HG02938 (cell line): ENCODE data around the gene CLIC5.

ENCODE experiments used
- ATAC-seq: cut with Tn5 transposase; IDR thresholded peaks from one replicate; pipeline ENCODE4 v1.9.1; 2021; ENCODE audit warnings: mild to moderate bottlenecking, moderate library complexity; ENCODE audit not compliant: unreplicated experiment

Gene CLIC5

DNA sequence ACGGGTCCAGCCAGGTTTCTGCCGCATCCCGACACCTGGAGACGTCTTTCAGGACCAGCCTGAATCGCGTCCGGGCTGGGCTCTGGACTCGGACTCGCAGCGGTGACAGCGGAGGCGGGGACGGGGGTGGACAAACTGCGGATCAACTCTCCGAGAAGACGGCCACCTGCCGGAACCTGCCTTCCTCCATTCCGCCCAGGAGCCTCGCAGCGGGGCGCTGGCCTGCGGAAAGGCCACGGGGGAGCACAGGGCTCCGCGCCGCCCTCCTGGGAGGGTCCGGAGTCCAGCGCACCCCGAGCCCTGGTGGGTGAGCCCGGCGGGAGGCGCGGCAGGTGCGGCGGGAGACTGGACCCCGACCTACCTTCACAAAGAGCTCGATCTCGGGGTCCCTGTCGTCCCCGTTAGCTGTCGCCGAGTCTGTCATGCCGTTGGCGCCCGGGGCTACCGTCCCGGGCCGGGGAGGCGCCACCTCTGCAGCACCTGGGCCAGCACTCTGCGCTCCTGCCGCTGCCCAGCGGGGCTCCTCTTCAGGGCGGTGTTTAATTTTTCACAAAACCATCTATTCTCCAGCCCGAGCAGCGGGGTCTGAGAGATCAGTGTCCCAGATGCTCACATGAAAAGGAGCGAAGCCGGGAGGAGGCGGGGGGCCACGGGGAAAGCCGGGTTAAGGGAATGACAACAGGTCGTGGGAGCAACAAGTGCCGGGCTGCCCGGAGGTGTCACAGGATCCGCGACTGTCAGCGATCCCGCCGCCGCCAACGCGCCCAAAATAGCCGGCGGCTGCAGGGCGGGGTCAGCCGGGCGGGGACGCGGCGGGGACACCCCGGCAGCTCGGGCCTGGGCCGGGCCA, at the start of gene CLIC5:
Gene CLIC5, minus strand, starts transcription at position 742 of the 850 bp plus-strand sequence. Its CDS starts 318 bp downstream, at position 424.
- ATAC-seq: no peak

DNA sequence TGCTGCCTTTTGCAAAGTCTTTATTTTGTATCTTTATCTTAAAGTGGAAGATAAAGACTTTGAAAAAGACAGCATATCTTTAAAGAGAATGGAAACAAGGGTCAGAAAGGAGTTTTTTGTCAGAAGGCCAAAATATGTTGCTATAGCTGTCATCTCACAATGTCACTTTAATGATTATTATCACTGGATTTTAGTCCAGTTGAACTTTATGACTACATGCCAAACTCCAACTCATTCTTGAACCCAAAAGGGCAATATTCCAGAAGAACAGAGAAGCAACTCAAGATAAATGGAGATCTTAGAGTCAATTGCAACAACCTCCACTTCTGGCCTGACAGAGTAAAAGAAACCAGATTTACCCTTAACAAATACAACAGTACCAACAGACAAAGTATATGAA, 47.3 kb upstream of the CLIC5 start:
- ATAC-seq: no peak

DNA sequence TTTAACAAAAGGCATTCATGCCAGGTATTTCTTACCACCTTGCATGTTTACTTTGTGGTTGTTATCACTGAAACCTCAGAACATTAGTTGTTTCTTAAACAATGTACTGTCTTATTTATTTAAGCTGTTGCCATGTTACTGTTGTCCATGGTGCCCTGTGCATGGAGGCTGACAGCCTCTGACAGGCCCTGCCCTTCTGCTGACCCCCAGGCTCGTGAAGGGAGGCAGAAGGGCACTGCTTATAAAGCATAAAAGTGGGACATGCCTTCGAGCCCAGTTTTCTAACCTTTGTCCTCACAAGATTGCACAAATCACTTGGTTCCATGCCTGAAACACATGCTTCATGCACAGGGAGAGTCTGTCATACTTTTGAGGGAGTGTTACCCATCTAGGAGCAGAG, 46.7 kb upstream of the CLIC5 start:
- ATAC-seq: no peak

DNA sequence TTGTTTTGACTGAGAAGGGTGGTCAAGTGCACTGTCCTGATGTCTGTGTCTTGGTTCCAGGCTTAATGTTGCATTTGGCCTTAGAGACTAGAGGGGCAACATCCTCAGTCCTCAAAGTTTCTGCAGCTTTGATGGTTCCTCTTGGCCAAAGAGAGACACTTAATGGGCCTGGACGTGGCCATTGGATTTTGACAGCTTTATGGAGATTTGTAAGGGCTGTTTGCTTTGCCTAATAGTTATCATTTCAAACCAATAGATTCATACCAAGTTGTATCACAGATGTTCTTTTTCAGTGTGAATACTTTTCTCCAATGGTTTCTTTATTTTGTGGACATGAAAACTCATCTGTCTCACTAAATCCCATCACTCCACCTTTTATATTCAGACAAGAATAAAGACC, 45.8 kb upstream of the CLIC5 start:
- no peak for ATAC-seq

DNA sequence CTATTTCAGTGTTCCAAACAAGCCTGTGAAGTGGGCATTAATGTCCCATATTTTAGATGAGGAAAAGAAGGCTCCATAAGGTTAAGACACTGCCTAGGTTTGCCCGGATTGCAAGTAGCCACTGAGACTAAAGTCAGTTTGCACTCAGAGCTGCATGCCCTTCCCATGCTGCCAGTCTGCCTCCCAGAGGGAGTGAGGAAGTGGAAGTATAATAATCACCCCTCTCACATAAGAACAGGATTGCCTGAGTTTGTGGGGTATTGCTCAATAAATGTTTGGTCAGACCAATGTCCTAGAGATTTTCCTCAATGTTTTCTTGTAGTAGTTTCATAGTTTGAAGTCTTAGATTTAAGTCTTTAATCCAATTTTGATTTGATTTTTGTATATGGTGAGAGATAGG, 43.9 kb upstream of the CLIC5 start:
- ATAC-seq: no peak

DNA sequence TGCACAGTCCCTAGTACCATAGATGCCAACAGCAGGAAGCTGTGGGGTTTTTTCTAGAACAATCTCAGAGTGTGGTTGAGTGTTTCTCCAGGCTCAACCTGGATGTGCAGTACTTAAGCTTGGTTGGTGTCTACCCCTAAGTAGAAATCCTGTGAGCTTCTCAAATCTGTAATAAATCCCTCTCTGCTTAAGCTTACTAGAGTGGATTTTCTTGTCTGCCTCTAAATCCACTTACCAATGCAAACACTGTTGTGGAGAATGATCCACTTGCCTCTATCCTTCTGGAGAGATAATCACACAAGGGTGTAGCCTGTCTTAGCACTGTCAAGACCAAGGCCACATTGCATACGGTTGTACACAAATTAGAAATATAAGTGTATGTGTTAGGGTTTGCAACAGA, 43.3 kb upstream of the CLIC5 start:
- no peak for ATAC-seq

DNA sequence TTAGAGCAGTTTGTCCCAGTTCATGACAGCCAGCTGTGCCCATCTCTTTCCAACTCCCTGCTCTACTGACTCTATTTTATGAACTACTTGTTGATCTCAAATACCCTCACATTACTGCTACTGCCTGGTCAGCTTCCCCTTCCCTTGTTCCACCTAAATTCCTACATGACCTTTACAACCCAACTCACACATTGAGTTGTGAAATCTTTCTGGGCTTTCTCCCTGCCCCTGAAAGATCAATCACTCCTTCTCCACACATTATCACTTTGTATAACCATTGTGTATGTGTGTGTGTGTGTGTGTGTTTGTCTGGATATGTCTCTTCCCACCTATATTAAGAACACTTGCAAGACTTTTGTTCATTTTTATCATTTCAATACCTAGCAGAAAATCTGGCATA, 42.1 kb upstream of the CLIC5 start:
- no peak for ATAC-seq

DNA sequence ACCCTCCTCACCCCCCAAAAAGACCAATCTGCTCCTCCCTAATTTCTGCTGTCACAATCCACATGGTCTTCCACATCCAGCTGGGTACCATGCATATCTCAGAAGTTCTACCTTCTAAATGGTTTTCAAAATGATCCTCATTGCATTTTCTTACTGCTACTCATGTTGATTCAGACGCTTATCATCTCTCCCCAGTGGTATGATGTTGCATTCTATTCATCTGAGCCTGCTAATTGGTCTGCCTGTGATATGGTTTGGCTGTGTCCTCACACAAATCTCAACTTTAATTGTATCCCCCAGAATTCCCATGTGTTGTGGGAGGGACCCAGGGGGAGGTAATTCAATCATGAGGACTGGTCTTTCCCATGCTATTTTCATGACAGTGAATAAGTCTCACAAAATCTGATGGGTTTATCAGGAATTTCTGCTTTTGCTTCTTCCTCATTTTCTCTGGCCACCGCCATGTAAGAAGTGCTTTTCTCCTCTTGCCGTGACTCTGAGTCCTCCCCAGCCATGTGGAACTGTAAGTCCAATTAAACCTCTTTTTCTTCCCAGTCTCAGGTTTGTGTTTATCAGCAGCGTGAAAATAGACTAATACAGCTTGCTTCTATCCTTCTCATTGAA, 41.4 kb upstream of the CLIC5 start:
- no peak for ATAC-seq

DNA sequence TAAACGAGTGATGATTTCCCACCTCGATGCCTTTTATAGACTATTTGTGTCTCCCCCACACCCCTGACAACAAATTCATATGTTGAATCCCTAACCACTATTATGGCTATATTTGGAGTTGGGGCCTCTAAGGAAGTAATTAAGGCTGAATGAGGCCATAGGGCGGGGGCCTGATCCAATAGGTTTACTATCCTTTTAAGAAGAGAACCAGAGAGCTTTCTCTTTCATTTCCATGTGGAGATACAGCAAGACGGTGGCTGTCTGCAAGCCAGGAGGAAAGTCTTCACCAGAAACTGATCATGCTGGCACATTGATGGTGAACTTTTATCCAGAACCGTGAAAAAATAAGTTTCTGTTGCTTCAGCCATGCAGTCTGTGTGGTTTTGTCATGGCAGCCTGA, 38.9 kb upstream of the CLIC5 start:
- no peak for ATAC-seq

DNA sequence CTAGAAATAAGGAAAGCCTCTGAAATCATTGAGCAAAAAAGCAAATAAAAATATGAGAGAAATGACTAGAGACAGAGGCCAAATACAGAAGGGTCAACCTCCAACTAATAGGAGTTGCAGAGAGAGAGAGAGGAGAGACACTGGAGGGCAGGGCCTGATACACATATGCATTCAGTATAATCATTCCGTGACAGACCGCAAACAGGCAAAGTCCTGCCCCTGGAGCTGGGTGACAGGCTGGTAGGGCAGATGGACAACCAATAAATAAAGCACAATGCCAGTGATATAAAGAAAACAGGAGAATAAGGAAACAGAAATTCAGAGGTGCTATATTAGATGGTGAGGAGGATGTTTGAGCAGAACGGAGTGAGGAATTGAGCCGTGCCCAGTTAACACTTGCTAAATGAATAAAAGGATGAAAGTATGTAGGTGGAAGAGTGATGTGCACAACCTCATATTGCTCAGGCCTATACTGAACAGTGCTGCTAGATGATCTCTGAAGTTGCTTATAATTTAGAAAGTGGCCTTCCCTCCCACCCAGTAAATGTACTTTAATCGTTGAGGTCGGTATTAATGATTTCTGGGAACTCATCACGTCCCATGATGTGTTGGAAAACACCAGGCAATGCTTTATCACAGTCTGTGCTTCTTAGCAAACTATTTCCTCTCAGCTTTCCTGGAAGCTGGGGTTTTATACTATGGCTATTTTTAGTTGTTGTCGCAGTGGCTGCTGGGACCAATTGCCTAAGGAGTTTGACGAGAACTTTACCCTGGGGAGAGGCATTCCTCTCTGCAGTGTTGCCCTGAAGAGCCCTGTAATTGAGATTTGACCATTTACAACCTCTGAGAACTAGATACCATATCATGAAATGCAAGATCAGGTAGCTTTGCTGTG, 37.6 kb upstream of the CLIC5 start:
- ATAC-seq: no peak

DNA sequence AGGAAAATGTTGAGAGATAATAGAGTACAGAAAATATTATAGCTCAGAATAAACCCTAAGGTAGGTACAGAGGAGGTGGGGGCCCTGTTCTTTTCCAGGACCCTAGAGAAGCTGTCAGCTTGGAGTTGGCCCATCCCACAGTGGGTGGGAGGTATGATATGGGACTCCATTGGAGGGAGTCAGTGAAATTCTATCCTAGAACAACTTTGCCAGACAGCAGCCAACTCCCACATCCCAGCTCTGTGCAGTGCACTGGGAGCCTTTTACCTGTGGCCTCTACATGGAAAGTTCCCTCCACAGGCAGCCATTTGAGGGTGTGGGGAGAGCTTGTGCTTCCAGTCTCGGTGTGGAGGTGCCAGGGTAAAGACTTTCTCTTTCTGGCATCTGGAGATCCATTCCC, 36.8 kb upstream of the CLIC5 start:
- no peak for ATAC-seq

DNA sequence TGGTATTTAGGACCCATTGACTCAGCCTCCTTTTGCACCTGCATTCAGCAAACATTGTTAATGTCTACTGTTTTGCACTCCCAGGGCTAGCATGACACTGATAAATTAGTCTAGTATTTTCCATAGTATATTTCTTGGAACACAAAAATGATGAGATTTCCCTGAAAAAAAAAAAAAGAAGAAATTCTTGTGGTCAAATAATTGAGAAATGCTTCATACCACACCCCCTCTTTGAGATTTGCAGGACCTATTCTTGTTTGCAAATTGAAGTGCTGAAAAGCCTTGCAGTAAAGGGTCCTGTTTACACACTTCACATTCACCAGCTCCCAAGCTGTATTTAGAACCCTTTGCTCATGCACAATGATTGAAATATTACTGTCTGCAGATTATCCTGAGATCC, 36.3 kb upstream of the CLIC5 start:
- no peak for ATAC-seq

DNA sequence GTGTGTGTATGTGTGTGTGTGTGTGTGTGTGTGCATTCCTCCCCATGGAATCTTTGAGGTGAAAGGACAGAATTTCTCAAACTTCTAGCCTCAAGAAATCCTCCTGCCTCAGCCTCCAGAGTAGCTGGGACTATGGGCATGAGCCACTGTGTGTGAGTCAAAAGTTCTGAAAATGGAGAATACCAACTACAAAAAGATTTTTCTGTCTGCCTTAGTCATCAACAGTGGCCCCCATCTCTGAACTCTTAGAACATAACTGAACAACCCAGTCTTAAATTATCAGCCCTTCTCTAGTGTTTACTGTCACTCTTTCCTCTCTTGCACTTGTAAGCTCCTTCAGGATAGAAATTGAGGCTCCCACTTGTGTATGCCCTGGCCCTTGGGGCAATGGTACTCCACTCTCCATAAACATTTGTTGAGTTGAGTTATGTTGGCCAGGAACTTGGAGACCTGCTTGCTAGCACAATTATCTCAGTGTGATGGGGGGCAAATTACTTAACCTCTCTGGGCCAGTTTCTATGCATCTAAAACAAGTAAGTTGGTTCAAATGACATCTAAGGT, 35.3 kb upstream of the CLIC5 start:
- ATAC-seq: no peak

DNA sequence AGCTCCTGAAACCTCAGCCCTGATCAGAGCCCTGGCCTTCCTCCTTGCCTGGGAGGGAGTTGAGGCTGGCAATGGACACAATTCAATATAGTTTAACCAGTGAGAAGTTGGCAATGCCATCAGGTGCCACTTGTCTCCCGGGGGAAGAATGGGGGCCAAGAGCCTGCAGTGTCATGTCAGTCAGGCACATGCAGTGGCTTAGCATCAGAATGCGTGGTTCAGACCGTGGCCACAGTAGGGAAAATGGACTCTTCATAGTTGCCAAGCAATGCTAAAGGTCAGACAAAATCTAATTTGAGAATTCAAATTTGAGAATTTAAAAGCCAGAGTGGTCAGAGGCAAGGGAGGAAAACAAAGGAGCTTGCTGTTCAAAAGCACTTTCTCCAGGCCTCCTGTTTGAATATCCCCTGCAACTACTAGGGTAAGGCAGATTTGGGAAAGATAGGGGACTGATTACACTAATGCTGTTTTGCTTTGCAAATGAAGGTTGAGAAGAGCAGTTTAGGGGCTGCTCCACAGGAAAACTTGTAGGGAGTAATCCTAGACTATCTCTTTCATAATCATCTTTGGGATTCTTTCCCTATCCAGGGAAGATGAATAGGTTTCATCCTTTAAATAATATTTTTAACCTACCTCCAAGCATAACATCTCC, 33.1 kb upstream of the CLIC5 start:
- ATAC-seq: no peak

DNA sequence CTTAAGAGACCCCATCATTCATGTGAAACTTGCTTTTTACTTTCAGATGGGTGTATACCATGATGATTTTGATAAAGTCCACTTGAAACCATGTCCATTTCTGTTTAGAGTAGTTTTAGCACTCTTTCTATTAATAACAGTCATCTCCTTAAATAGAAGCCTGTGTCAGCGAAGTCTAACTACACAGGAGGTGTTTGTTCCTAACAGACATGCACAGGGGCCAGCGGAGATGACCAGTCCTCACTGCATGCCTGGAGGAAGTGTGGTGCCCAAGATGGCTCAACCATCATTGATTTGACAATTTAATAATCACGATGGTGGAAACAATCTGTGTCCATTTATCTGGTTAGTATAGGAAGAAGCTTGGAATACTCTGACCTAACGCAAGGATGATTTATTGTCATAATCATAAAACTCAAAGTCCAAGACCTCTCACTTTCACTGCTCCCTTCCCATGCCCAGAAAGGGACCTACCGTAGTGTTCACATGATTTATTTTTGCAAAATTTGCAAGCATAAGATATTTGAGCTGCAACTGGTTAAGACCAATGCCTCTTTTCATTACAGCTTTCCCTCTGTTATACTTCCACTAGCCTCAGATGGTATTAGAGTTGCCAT, 31.0 kb upstream of the CLIC5 start:
- ATAC-seq: no peak

DNA sequence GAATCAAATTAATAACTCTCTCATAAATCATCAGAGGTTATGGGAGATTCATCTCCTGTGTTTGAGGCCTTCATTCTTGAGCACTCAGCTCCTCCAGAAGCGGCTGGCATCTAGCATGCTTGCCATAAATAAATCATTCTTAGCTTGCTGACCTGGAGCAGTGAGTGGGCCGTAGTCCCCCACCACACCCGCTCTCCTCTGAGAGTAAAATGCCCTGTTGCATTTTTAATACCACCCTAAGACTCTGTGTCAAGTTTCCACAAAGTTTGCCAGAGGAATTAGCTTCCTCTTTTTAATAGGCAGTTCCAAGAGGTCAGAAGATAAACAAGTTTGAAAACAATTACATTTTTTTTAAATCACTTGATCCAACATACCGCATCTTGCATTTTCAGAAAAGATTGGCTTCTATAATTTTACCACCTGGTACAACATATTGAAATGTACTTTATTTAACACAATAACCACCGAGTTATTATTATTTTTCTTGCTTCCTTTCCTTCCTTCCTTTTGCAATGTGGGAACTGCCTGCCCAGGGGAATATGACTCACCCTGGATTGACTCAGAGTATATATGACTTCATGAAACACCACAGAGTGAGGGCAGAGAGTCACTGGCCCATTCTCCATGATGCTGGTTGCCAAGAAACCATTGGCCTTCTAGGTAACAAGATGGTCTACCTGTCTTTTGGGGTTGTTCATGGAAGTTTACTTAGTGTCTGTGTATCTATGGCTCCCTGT, 29.4 kb upstream of the CLIC5 start:
- ATAC-seq: no peak

DNA sequence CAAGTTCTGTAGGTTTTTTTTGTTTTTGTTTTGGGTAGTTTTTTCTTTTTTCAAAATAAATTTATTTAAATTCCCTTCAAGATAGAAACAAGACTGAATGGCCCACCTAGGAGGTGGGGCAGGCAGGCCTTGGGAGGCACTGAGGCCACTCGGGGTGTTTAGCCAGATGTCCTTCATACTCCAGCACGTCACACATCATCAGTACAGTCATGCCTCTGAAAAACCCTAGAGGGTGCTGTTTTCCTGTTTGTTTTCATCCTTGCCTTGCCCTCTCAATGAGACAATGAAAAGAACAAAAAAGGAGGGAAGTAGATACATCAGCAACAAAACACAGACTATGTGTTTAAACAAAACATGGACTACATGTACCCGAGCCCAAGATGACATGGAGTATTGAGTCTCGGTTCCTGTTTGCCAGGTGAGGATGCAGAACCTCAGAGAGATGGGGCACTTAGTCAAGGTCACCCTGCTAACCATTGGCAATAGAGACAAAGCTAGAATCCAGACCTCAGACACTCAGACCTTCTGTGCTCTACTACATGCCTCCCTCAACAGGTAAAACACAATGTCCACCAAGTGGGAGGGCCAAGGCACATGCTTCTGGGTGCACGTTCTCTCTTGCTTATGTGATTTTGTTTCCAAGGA, 26.8 kb upstream of the CLIC5 start:
- ATAC-seq: peak; percentile 87

DNA sequence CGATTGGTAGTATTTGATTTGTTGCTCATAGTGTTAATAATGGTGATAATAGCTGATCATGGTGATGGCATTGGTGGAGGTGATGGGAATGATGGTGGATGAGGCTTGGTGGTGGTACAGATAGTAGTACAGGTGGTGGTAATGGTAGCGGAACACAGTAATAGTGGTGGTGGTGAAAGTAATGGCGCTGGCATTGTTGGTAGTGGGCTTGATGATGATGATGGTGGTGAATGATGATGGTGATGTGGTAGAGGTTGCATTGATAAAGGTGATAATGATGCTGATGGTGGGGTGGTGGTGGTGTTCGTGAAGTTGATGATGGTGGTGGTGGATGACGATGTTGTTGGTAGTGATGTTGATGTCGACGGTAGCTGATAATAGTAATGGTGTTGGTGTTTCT, 24.6 kb upstream of the CLIC5 start:
- no peak for ATAC-seq

DNA sequence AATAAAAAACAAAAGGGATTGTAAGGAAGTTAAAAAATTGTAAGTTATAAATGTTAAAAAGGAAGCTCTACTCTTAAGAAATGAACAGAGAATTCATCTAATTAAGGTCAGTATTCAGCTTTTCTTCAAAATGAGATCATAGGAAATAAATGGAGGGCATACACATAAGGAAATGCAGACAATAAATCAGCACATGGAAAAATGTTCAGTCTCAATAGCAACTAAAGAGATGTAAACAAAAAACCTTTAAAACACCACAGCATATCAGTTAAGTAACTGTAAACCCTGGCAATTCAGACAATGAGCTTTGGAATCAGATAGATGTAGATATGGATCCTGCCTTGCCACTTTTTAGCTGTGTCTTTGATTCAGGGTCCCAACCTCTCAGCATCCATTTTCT, 24.0 kb upstream of the CLIC5 start:
- no peak for ATAC-seq
